ENCODE results near the gene SEPTIN3.
"Not testable (repeated sequence)": the region's sequence is repeated elsewhere in the genome, so short reads cannot be mapped to it uniquely, and the experiment has no call there.

SEPTIN3 gene

DNA sequence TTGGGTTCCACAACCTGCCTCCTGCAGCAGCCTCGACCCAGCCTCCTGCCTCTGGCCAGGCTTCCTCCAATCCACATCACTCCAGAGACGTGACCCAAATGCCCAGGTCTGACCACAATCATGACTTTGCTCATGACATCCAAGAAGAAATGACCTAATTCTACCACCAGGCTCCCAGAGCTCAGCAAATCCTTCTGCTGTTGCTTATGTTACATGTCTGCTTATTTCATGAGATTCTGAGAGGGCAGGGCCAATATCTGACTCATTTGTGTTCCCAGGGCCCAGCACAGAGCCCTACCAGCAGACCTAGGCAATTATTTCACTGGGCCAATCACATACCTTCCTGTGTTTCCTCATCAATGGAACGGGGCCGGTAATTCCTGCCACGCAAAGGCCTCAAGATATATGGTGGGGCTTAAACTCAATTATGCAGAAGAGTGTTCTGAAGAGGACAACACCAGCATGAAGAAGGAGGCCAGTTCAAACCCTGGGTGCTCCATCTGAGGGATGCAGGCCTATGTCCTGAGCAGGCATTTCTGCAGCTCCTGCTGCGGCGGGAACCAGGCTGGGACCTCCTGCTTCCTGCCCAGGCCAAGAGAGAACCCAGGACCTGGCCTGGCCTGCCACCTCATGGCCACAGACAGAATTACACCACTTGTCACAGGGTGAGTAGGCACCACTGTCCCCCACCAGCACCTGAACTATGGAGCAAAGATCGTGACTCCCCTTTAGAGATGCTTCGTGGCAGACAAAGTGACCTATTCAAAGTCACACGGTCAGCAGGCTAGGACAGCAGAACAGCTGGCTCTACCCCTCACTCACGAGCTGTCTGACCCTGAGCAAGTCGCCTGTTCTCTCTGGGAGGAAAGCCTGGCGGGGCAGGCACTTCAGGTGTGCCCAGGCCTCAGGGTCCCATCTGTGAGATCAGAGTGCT is 28.1 kb upstream of the SEPTIN3 start:
- Histone ChIP-seq H3K27ac (ENCODE audit: low read length) (no peak overlapping the region), H3K27me3 (ENCODE audit: control insufficient read depth, insufficient read depth, low read length) (no peaks in the 10 kb centered on the region), H3K9me3 (ENCODE audit: control insufficient read depth, insufficient read depth, low read length) (no peaks in the 10 kb centered on the region), H3K36me3 (ENCODE audit: control insufficient read depth, insufficient read depth, low read length) (peaks cover 32% of the 10 kb centered on the region), H3K4me3 (ENCODE audit: low read length) (no peak overlapping the region), H3K4me1 (ENCODE audit: control insufficient read depth, insufficient read depth, low read length) (peaks cover 3% of the 10 kb centered on the region; the same call in 1 of the 2 replicates)
- no CpG with 5 or more reads among the region's 13 CpGs for WGBS (ENCODE audit: insufficient coverage, insufficient read length)
- no peak for DNase-seq (ENCODE audit: low read depth, low spot score)

DNA sequence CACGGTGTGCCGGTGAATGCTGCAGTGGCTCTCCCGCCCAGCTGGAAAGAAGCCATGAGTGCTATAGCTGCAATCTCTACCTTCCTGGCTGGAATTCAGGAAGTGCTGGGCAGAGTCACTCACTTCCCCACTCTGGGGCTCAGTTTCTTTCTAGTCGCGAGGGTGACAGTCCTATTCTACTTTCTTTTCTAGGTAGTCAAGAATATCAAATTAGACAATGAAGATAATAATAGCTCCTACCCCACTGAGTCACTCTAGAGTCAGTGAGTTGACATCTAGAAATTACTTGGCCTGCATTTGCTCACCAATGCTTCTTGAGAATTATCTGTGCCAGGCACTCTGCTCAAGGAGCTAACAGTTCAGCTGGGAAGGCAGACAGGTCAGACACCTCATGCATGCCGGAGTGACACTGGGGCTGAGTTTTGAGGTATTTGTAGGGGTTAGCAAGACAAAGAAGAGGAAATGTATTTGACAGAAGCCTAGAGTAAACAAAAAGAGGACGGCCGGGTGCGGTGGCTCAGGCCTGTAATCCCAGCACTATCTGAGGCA is 25.5 kb upstream of the SEPTIN3 start:
- Histone ChIP-seq H3K4me1 (ENCODE audit: control insufficient read depth, insufficient read depth, low read length) (peaks cover 6% of the 10 kb centered on the region), H3K27me3 (ENCODE audit: control insufficient read depth, insufficient read depth, low read length) (no peaks in the 10 kb centered on the region), H3K4me3 (ENCODE audit: low read length) (no peak overlapping the region), H3K9me3 (ENCODE audit: control insufficient read depth, insufficient read depth, low read length) (no peaks in the 10 kb centered on the region), H3K36me3 (ENCODE audit: control insufficient read depth, insufficient read depth, low read length) (peaks cover 28% of the 10 kb centered on the region), H3K27ac (ENCODE audit: low read length) (no peak overlapping the region)
- no CpG with 5 or more reads among the region's 9 CpGs for WGBS (ENCODE audit: insufficient coverage, insufficient read length)
- DNase-seq (ENCODE audit: low read depth, low spot score), result no peak

DNA sequence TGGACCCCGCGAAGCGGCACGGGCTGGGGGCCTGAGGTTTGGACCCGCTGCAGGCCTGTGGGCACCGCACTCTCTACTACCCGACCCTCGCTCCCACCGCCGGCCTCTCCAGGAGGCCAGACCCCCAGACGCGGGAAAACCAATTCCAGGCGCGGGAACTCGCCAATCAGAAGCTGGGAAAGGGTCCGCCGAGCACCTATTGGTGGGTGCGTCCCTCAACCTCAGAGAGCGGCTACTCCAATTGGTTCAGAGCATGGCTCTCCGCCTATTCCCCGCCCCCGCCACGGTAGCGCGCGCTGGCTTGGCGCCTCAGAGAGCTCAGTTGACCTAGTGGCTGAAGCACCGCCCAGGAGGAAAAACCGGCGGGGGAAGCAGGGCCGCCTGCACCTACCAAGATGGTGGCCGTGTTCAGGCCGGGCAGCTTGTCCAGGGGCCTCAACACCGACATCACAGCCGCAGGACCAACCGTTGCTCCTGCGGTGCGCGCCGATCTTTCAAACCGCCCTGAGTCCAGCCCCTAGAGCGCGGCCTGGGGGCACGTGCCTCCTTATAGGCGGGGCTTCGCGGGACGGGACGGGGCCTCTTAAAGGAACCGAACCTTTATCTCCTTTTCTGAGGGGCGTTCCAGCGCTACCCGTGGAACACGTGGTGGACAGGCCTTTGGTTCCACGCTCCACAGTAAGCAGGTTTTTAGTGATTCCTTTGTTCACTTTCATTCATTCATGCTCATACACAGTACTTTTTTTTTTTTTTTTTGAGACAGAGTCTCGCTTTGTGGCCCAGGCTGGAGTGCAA is 22.4 kb upstream of the SEPTIN3 start, which contains the start of gene CENPM:
Gene CENPM, minus strand, starts transcription at position 524 of the 795 bp plus-strand sequence. Its CDS starts 76 bp downstream, at position 448.
- Histone ChIP-seq H3K27ac (ENCODE audit: low read length) (no peak within 1 kb of the TSS), H3K4me3 (ENCODE audit: low read length) (peak within 1 kb of the TSS; percentile 58), H3K4me1 (ENCODE audit: control insufficient read depth, insufficient read depth, low read length) (peaks cover 10% of the 10 kb centered on the region), H3K36me3 (ENCODE audit: control insufficient read depth, insufficient read depth, low read length) (peaks cover 13% of the 10 kb centered on the region; the same call in 1 of the 2 replicates), H3K27me3 (ENCODE audit: control insufficient read depth, insufficient read depth, low read length) (no peaks in the 10 kb centered on the region), H3K9me3 (ENCODE audit: control insufficient read depth, insufficient read depth, low read length) (no peaks in the 10 kb centered on the region)
- no CpG with 5 or more reads among the region's 56 CpGs for WGBS (ENCODE audit: insufficient coverage, insufficient read length)
- peak; percentile 92 for DNase-seq (ENCODE audit: low read depth, low spot score)

DNA sequence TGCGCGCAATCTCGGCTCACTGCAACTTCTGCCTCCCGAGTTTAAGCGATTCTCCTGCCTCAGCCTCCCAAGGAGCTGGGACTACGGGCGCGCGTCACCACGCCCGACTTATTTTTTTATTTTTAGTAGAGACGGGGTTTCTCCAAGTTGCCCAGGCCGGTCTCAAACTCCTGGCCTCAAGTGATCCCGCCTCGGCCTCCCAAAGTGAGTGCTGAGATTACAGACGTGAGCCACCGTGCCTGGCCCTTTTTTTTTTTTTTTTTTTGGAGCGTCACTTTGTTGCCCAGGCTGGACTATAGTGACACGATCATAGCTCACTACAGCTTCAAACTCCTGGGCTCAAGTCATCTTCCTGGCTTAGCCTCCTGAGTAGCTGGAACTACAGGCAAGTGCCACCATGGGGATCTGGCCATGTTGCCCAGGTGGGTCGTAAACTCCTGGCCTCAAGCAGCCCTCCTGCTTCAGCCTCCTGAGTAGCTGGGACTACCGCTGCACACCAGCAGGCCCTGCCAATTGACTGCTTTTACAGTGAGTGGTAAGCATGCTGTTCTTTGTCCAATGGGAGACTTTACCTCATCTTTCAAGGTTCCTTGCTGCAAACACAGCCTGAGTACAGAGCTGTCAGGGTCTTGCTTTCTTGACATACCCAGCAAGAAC is 21.7 kb upstream of the SEPTIN3 start:
- no CpG with 5 or more reads among the region's 21 CpGs for WGBS (ENCODE audit: insufficient coverage, insufficient read length)

DNA sequence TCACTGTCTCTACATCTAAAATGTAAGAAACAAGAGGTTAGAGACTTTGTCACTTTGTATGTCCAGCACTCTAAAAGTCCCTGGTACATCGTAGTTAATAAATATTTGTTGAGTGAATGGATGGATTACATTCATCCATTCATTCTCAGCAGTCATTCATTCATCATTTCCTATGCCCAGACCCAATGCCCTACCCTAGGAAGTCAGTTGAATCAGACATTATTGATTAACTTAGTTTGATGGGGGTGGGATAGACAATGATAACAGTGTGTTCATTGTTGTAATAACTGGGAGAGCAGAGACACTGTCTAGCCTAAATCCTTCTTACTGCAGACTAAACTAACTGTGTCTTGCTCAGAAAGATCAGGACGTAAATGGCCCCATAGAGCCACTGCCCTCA is 21.1 kb upstream of the SEPTIN3 start:
- no CpG with 5 or more reads among the region's 2 CpGs for WGBS (ENCODE audit: insufficient coverage, insufficient read length)
- H3K4me1 ChIP-seq (ENCODE audit: control insufficient read depth, insufficient read depth, low read length), result peaks cover 10% of the 10 kb centered on the region
- no peaks in the 10 kb centered on the region for H3K9me3 ChIP-seq (ENCODE audit: control insufficient read depth, insufficient read depth, low read length)
- no peak overlapping the region for H3K27ac ChIP-seq (ENCODE audit: low read length)
- no peaks in the 10 kb centered on the region for H3K27me3 ChIP-seq (ENCODE audit: control insufficient read depth, insufficient read depth, low read length)
- H3K4me3 ChIP-seq (ENCODE audit: low read length), result no peak overlapping the region
- no peak for DNase-seq (ENCODE audit: low read depth, low spot score)
- peaks cover 8% of the 10 kb centered on the region; the same call in 1 of the 2 replicates for H3K36me3 ChIP-seq (ENCODE audit: control insufficient read depth, insufficient read depth, low read length)

More for the DNA sequence above, 21.7 kb upstream of the SEPTIN3 start:
- Histone ChIP-seq H3K4me3 (ENCODE audit: low read length) (no peak overlapping the region; the same call in 1 of the 2 replicates), H3K27me3 (ENCODE audit: control insufficient read depth, insufficient read depth, low read length) (no peaks in the 10 kb centered on the region), H3K36me3 (ENCODE audit: control insufficient read depth, insufficient read depth, low read length) (peaks cover 11% of the 10 kb centered on the region; the same call in 1 of the 2 replicates), H3K9me3 (ENCODE audit: control insufficient read depth, insufficient read depth, low read length) (no peaks in the 10 kb centered on the region), H3K4me1 (ENCODE audit: control insufficient read depth, insufficient read depth, low read length) (peaks cover 10% of the 10 kb centered on the region), H3K27ac (ENCODE audit: low read length) (no peak overlapping the region)
- DNase-seq (ENCODE audit: low read depth, low spot score), result no peak

DNA sequence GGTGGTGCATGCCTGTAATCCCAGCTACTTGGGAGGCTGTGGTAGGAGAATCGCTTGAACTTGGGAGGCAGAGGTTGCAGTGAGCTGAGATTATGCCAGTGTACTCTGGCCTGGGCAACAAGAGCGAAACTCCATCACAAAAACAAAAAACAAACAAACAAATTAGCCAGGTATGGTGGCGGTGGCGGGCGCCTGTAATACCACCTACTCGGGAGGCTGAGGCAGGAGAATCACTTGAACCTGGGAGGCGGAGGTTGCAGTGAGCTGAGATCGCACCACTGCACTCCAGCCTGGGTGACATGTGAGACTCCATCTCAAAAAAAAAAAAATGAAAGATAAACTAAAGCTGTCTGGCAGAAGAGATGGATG is 20.3 kb upstream of the SEPTIN3 start:
- H3K4me3 ChIP-seq (ENCODE audit: low read length), result not testable (repeated sequence)
- H3K4me1 ChIP-seq (ENCODE audit: control insufficient read depth, insufficient read depth, low read length), result peaks cover 10% of the 10 kb centered on the region

DNA sequence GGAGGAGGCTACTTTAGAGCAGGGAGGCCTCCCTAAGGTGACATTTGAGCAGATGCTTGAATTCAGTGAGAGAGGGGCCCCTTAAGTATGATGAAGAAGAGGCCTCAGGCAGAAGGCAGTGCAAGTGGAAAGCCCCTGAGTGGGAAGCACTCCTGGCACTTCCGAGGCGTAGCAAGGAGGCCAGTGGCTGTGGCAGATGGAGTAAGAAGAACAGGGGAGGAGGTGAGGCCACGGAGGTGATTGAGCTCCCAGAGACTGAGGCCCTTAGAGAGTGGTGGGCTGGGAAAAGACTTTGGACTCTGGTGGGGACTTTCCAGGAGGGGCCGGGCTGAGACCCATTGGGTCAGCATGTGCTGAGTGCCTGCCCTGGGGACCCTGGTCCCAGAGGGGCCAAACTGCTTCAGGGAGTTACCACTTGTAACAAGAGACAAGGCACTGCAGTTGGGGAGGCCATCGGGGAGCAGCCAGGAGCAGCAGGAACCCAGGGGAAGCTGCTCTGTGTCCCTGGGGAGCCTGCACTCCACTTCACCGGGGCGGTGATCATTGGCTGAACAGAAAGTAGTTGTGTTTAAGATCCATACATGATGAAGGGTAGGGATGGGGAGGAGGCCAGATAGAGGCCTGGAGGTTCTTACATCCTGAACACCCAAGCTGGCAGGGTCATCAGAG is 19.8 kb upstream of the SEPTIN3 start:
- H3K4me1 ChIP-seq (ENCODE audit: control insufficient read depth, insufficient read depth, low read length), result peaks cover 10% of the 10 kb centered on the region
- H3K27me3 ChIP-seq (ENCODE audit: control insufficient read depth, insufficient read depth, low read length), result no peaks in the 10 kb centered on the region
- H3K27ac ChIP-seq (ENCODE audit: low read length), result no peak overlapping the region
- WGBS (ENCODE audit: insufficient coverage, insufficient read length), result no CpG with 5 or more reads among the region's 7 CpGs
- no peaks in the 10 kb centered on the region for H3K9me3 ChIP-seq (ENCODE audit: control insufficient read depth, insufficient read depth, low read length)
- no peak overlapping the region for H3K4me3 ChIP-seq (ENCODE audit: low read length)
- DNase-seq (ENCODE audit: low read depth, low spot score), result no peak
- no peaks in the 10 kb centered on the region; the same call in 1 of the 2 replicates for H3K36me3 ChIP-seq (ENCODE audit: control insufficient read depth, insufficient read depth, low read length)

More for the DNA sequence above, 20.3 kb upstream of the SEPTIN3 start:
- no CpG with 5 or more reads among the region's 8 CpGs for WGBS (ENCODE audit: insufficient coverage, insufficient read length)
- H3K9me3 ChIP-seq (ENCODE audit: control insufficient read depth, insufficient read depth, low read length); H3K36me3 ChIP-seq (ENCODE audit: control insufficient read depth, insufficient read depth, low read length); H3K27me3 ChIP-seq (ENCODE audit: control insufficient read depth, insufficient read depth, low read length); DNase-seq (ENCODE audit: low read depth, low spot score); H3K27ac ChIP-seq (ENCODE audit: low read length): not testable (repeated sequence)

DNA sequence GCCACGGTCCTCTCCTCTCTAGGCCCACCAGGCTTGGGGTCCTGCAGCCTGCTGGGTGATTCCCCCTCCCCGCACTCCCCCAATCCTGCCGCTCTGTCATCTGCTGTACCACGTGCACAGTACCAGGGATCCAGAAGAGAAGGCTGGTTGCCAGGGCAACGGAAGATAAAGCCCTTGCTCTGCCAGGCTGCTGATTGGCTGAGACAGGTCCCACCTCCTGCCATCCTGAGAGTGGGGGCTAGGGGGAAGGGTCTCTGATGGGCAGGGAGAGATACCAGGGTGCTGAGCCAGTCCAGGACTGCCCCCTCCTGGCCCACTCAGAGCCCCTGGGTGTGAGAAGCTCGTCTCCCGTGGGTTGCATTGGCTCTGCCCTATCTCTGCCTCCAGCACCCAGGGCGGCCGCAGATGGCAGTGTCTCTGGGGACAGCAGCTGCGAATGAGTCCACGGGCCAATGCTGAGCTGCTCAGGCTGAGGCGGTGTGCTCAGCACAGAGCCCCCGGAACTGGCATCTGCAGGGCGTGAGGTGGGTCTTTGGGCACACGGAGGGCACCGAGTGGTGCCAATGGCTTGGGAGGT is 17.3 kb upstream of the SEPTIN3 start, which contains the start of gene SMIM45:
Gene SMIM45, plus strand, starts transcription at position 253 of the 577 bp plus-strand sequence.
- Histone ChIP-seq H3K4me3 (ENCODE audit: low read length) (no peak within 1 kb of the TSS), H3K9me3 (ENCODE audit: control insufficient read depth, insufficient read depth, low read length) (no peaks in the 10 kb centered on the region), H3K36me3 (ENCODE audit: control insufficient read depth, insufficient read depth, low read length) (no peaks in the 10 kb centered on the region), H3K27me3 (ENCODE audit: control insufficient read depth, insufficient read depth, low read length) (no peaks in the 10 kb centered on the region), H3K4me1 (ENCODE audit: control insufficient read depth, insufficient read depth, low read length) (peaks cover 5% of the 10 kb centered on the region), H3K27ac (ENCODE audit: low read length) (no peak within 1 kb of the TSS)
- WGBS (ENCODE audit: insufficient coverage, insufficient read length), result no CpG with 5 or more reads among the region's 16 CpGs
- DNase-seq (ENCODE audit: low read depth, low spot score), result no peak

DNA sequence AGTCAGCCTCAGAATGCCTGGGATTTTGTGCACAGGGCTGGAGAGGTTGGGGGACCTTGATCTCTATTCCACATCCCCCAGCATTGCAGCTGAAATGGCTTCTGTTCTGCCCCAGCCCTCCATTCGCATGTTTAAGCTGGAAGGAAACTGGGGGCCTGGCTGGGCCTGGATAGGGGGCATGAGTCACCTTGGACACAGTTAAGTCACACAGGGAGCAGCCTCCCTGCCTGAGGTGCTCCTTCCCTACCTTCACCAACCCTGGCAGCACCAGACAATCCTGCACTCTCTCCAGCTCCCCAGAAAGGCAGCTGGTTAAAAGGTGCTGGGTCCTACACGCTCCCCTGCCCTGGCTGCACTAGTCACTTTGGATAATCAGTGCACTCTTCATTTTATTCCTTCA is 16.5 kb upstream of the SEPTIN3 start:
- Histone ChIP-seq H3K4me1 (ENCODE audit: control insufficient read depth, insufficient read depth, low read length) (peaks cover 5% of the 10 kb centered on the region), H3K4me3 (ENCODE audit: low read length) (no peak overlapping the region), H3K27me3 (ENCODE audit: control insufficient read depth, insufficient read depth, low read length) (no peaks in the 10 kb centered on the region), H3K9me3 (ENCODE audit: control insufficient read depth, insufficient read depth, low read length) (no peaks in the 10 kb centered on the region), H3K36me3 (ENCODE audit: control insufficient read depth, insufficient read depth, low read length) (no peaks in the 10 kb centered on the region), H3K27ac (ENCODE audit: low read length) (no peak overlapping the region)
- DNase-seq (ENCODE audit: low read depth, low spot score), result no peak
- no CpG with 5 or more reads among the region's 2 CpGs for WGBS (ENCODE audit: insufficient coverage, insufficient read length)

Data from iPS DF 6.9 (cell line).